Amniotic stem cell (primary cell): ENCODE data around the gene XYLT1.
A peak's percentile ranks its signal among the peaks of the same experiment; 100 is the strongest.
"Not testable (repeated sequence)": the region's sequence is repeated elsewhere in the genome, so short reads cannot be mapped to it uniquely, and the experiment has no call there.

ENCODE experiments used
- DNase-seq: peaks from one replicate; lab custom pipeline; 2025; lab: John Stamatoyannopoulos, UW

Gene XYLT1

DNA sequence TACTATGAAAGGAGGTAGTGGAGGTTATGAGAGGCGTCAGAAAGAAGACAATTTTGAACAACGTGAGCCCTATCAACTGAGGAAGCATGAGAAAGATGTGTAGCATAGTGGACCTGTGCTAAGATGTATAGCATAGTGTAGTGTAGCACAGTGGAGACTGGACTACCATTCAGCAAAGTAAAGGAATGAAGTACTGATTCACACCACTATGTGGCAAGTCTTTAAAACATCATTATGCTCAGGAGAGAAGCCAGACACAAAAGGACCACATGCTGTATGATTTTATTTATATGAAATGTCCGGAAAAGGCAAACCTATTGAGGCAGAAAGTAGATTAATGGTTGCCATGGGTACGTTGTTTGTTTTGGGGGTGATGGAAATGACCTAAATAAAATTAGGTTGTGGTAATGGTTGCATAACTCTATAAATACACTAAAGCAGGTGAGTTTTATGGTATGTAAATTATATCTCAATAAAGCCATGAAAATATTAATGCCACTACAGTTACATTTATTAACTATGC lies 20.4 kb upstream of the XYLT1 start:
- DNase-seq = no peak

DNA sequence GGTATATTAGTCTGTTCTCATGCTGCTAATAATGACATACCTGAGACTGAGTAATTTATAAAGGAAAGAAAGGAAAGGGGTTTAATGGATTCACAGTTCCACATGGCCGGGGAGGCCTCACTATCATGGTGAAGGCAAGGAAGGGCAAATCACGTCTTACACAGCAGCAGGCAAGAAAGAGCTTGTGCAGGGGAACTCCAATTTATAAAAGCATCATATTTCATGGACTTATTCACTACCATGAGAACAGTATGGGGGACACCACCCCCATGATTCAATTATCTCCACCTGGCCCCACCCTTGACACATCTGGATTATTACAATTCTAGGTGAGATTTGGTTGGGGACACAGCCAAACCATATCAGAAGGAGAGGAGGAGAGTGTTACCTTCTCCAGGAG lies 17.7 kb upstream of the XYLT1 start:
- DNase-seq = no peak

- no peak for DNase-seq
Observed at GRCh38 chr16:17483351-17483750, 12.6 kb upstream of the XYLT1 start.

- not testable (repeated sequence) for DNase-seq
Observed at GRCh38 chr16:17482341-17482740, 11.6 kb upstream of the XYLT1 start.

DNA sequence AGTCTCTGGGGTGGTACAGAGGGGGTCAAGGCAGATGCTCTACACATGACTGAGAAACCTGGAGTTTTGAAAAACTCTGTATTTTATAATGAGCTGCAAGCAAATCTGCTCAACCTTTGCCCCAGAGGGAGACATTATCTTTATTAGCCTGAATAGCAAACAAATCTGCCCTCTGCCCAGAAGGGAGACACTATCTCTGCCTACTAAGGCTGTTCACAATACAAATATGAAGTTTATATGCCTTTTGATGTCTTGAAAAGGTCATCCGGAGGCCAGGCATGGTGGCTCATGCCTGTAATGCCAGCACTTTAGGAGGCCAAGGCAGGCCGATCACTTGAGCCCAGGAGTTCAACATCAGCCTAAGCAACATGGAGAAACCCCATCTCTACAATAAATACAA lies 11.0 kb upstream of the XYLT1 start:
- no peak for DNase-seq

- DNase-seq = not testable (repeated sequence)
Observed at GRCh38 chr16:17477260-17477545, 6.4 kb upstream of the XYLT1 start.

GRCh38 chr16:17476414-17477259 lies 5.9 kb upstream of the XYLT1 start:
- DNase-seq = peak; percentile 61

DNA sequence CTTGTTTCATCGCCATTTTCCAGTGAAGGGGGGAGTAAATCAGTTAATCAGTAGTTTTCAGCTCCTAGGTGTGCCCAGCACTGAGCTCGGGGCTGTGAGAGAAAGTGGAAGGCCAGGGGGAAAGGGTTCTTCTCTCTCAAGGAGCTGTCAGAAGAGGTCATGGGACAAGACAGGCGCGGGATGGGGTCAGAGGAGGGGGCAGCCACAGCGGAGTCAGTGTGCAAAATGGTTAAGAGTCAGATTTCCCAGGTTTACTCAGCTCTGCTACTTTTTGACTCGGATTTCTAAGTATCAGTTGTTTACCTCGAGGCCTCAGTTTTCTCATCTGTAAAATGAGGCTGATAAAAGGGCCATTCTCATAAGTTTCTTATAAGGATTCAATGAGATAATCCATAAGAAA lies 4.3 kb upstream of the XYLT1 start:
- no peak for DNase-seq

- DNase-seq = no peak
Observed at GRCh38 chr16:17474572-17474971, 3.8 kb upstream of the XYLT1 start.

GRCh38 chr16:17474037-17474436 lies 3.3 kb upstream of the XYLT1 start:
- DNase-seq = no peak

GRCh38 chr16:17471719-17472461 lies 1.1 kb upstream of the XYLT1 start:
- DNase-seq = peak; percentile 62

DNA sequence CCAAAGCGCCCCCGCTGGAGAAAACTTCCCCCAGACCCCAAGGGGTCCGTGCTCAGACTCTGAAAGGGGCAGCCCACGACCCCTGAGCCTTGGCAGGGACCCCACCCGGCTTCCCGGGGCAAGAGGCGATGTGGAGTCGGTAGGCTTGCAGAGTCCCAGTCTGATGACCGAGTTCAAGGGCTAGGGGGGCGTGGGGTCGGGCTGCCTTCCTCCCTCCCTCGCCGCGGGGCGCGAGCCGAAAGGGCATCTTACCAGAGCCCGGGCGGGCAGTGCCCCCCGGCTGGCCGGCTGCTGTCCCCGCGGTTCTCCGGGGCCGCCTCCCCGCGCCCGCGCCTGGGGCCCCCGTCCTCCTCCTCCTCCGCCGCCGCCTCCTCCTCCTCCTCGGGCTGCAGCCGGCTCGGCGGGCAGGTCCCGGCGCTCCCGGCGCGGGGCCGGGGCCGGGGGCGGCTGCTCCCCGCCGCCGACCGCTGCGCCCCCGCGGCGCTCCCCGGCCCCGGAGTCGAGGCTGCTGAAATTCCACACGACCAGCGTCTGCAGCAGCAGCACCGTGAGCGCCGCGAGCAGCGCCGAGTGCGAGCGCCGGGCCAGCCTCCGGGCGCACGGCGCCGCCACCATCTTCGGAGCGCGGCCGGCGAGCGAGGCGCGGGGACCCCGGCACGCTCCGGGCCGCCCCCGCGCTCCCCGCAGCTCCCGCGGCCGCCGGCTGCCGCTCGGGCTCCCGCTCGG lies 415 bp downstream of the XYLT1 start:
- no peak for DNase-seq

- no peak for DNase-seq
Observed at GRCh38 chr16:17469741-17470181, 999 bp downstream of the XYLT1 start.

GRCh38 chr16:17469011-17469740 lies 1.6 kb downstream of the XYLT1 start:
- no peak for DNase-seq

DNA sequence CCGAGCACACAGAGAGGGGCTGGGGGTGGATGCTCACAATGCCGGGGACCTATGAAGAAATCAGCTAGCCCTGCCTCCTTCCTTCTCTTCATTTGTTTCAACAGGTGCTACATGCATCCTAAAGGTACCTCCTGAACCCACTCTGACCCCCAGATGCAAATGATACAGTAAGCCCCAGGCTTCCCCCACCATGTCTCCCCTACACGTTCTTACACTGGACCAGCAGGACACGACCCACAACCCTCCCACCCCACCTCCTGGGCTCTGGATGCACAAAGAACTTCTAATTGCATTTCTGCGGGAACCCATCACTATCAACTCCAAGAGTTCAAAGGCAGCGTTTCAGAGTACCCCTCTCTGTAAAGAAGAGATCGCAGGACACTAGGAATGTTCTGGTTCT lies 2.1 kb downstream of the XYLT1 start:
- DNase-seq = no peak

- DNase-seq = no peak
Observed at GRCh38 chr16:17467923-17468540, 2.7 kb downstream of the XYLT1 start.

- DNase-seq = no peak
Observed at GRCh38 chr16:17466876-17467275, 3.9 kb downstream of the XYLT1 start.

GRCh38 chr16:17465460-17465859 lies 5.3 kb downstream of the XYLT1 start:
- DNase-seq = no peak

DNA sequence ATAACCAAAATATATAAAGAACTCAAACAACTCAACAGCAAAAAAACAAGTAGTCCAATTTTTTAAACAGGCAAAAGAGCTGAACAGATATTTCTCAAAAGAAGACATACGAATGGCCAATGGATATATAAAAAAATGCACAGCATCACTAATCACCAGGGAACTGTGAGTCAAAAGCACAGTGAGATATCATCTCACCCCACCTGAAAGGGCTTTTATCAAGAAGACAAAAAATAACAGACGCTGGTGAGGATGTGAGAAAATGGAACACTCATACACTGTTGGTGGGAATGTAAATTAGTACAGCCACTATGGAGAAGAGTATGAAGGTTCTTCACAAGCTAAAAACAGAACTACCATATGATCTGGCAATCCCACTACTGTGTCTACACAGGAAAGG lies 7.4 kb downstream of the XYLT1 start:
- DNase-seq = no peak

- no peak for DNase-seq
Observed at GRCh38 chr16:17461951-17462729, 8.6 kb downstream of the XYLT1 start.

- DNase-seq = no peak
Observed at GRCh38 chr16:17460890-17461289, 9.9 kb downstream of the XYLT1 start.
